Calu3 (cell line): ENCODE results near the gene PSMD11. TPM values are rescaled to one million over a fixed set of nuclear protein-coding genes. Genes with fewer than 3 reads are reported as not detected.

ENCODE experiments used
- BruUV-seq: library from RNA; stranded (reverse); fragments of 400-500 nt; replicated peaks from 2 replicates; lab custom pipeline; 2021; lab: Mats Ljungman, UMichigan
- CTCF ChIA-PET: fragments of 300-600 bp; sonication (Branson Sonifier 250); formaldehyde crosslinking; loops from one replicate; lab custom pipeline; 2022; ENCODE audit warnings: antibody characterized with exemption; lab: Charles Lee
- DNase-seq: peaks from one replicate; pipeline ENCODE4 v3.0.0; 2022
- H3K27ac Mint-ChIP-seq: one replicate; pipeline ENCODE4 v1.8.0; 2022; ENCODE audit warnings: mixed read lengths; ENCODE audit not compliant: unreplicated experiment
- H3K27me3 Mint-ChIP-seq: one replicate; pipeline ENCODE4 v1.8.0; 2022; ENCODE audit warnings: mixed read lengths; ENCODE audit not compliant: unreplicated experiment
- H3K36me3 Mint-ChIP-seq: one replicate; pipeline ENCODE4 v1.8.0; 2022; ENCODE audit warnings: mild to moderate bottlenecking, moderate library complexity, mixed read lengths; ENCODE audit not compliant: insufficient read depth, unreplicated experiment
- H3K4me1 Mint-ChIP-seq: one replicate; pipeline ENCODE4 v1.8.0; 2022; ENCODE audit warnings: mild to moderate bottlenecking, low read depth, mixed read lengths; ENCODE audit not compliant: unreplicated experiment
- H3K4me3 Mint-ChIP-seq: one replicate; pipeline ENCODE4 v1.8.0; 2022; ENCODE audit warnings: mild to moderate bottlenecking, low read depth, moderate library complexity, mixed read lengths; ENCODE audit not compliant: unreplicated experiment
- H3K9me3 Mint-ChIP-seq: one replicate; pipeline ENCODE4 v1.8.0; 2022; ENCODE audit warnings: low read depth, mixed read lengths; ENCODE audit not compliant: unreplicated experiment
- intact Hi-C: fragments of 100-400 bp; cut with micrococcal nuclease; formaldehyde crosslinking; loops from one replicate; pipeline ENCODE4 v1.10.0; 2022; ENCODE audit not compliant: unreplicated experiment
- total RNA-seq: library from RNA; stranded (reverse); gene quantifications from 2 replicates; pipeline ENCODE4 v1.2.3, GENCODE V29; 2022
- TF ChIP-seq, protein P1 (sequence below): fragments of 200-600 bp; IDR thresholded peaks from one replicate; pipeline ENCODE4 v1.8.0; 2022; ENCODE audit warnings: antibody characterized with exemption; ENCODE audit not compliant: unreplicated experiment

PSMD11 gene
- total RNA-seq, 1 experiment from 2014 or later, result 167 TPM

GRCh38 chr17:32453370-32453769 is 9.1 kb downstream of the PSMD11 start:
- BruUV-seq, result no TSS peak
- peaks cover 48% of the 10 kb centered on the region for H3K36me3 Mint-ChIP-seq
- H3K4me3 Mint-ChIP-seq, result no peak overlapping the region
- DNase-seq, result no peak
- CTCF ChIA-PET, result no interaction called here
- intact Hi-C loops, result no loop called here
- H3K9me3 Mint-ChIP-seq, result no peaks in the 10 kb centered on the region
- peaks cover 5% of the 10 kb centered on the region for H3K4me1 Mint-ChIP-seq
- H3K27ac Mint-ChIP-seq, result no peak overlapping the region
- TF ChIP-seq, protein P1, sequence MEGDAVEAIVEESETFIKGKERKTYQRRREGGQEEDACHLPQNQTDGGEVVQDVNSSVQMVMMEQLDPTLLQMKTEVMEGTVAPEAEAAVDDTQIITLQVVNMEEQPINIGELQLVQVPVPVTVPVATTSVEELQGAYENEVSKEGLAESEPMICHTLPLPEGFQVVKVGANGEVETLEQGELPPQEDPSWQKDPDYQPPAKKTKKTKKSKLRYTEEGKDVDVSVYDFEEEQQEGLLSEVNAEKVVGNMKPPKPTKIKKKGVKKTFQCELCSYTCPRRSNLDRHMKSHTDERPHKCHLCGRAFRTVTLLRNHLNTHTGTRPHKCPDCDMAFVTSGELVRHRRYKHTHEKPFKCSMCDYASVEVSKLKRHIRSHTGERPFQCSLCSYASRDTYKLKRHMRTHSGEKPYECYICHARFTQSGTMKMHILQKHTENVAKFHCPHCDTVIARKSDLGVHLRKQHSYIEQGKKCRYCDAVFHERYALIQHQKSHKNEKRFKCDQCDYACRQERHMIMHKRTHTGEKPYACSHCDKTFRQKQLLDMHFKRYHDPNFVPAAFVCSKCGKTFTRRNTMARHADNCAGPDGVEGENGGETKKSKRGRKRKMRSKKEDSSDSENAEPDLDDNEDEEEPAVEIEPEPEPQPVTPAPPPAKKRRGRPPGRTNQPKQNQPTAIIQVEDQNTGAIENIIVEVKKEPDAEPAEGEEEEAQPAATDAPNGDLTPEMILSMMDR, result no peak
- no peaks in the 10 kb centered on the region for H3K27me3 Mint-ChIP-seq

DNA sequence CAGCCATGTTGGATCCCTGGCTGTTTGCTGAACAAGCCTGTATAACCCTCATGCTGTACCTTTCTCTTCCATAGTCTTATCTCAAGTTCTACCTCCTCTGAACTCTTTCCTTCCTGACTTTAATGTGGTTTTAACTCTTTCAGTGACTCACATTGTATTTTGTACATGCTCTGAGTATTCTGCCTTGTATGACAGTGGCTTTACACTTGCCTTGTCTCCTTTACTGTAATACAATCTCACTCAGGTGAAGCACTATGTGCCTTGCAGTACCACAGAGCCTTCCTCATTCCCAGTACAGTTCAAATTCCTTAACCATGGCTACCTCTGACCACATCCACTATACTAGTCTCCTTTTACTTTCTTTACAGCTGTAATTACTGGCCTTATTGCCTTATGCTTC is 14.1 kb downstream of the PSMD11 start:
- no peak overlapping the region for H3K27ac Mint-ChIP-seq
- CTCF ChIA-PET, result no interaction called here
- peaks cover 38% of the 10 kb centered on the region for H3K36me3 Mint-ChIP-seq
- intact Hi-C loops, result no loop called here
- no peak for DNase-seq
- no TSS peak for BruUV-seq
- no peak overlapping the region for H3K4me3 Mint-ChIP-seq
- no peaks in the 10 kb centered on the region for H3K9me3 Mint-ChIP-seq
- no peaks in the 10 kb centered on the region for H3K27me3 Mint-ChIP-seq
- TF ChIP-seq, protein P1, result no peak
- H3K4me1 Mint-ChIP-seq, result peaks cover 9% of the 10 kb centered on the region

GRCh38 chr17:32460054-32460453 is 15.7 kb downstream of the PSMD11 start:
- TF ChIP-seq, protein P1, result no peak
- Mint-ChIP-seq H3K27ac (no peak overlapping the region), H3K36me3 (peaks cover 39% of the 10 kb centered on the region), H3K4me3 (no peak overlapping the region), H3K27me3 (no peaks in the 10 kb centered on the region), H3K9me3 (no peaks in the 10 kb centered on the region), H3K4me1 (peaks cover 17% of the 10 kb centered on the region)
- intact Hi-C loops, result loop anchor here (5.0 kb wide), 1 partner anchor 297 kb away; no protein-coding TSS in a partner anchor
- no TSS peak for BruUV-seq
- CTCF ChIA-PET, result no interaction called here
- DNase-seq, result no peak

DNA sequence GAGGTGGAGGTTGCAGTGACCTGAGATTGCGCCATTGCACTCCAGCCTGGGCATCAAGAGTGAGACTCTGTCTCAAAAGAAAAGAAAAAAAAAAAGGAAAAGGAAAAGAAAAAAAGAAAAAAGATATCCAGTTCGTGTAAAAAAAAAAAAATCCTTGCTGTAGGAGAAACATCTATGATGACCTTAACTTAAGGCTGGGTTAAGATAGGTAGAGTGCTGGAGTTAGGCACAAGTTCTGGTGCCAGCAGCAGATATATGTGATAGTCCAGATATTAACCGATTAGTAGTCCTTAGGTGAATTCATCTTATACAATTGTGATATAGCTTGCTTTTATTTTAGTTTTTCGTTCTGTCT is 17.2 kb downstream of the PSMD11 start:
- BruUV-seq, result no TSS peak
- H3K4me1 Mint-ChIP-seq, result peaks cover 17% of the 10 kb centered on the region
- intact Hi-C loops, result loop anchor here (5.0 kb wide), 1 partner anchor 296 kb away; no protein-coding TSS in a partner anchor
- H3K36me3 Mint-ChIP-seq, result peaks cover 51% of the 10 kb centered on the region
- DNase-seq, result no peak
- no peaks in the 10 kb centered on the region for H3K9me3 Mint-ChIP-seq
- CTCF ChIA-PET, result interaction anchor here (1.1 to 3.9 kb wide), 2 partner anchors 16 to 111 kb away, joined by 3 to 22 read pairs; partner anchors contain the start of gene PSMD11
- H3K27ac Mint-ChIP-seq, result no peak overlapping the region
- TF ChIP-seq, protein P1, result no peak
- no peak overlapping the region for H3K4me3 Mint-ChIP-seq
- H3K27me3 Mint-ChIP-seq, result no peaks in the 10 kb centered on the region
